Adipose tissue (tissue), 3 donors: ENCODE results near the gene KIAA1191. TPM values are rescaled to one million over a fixed set of nuclear protein-coding genes. Genes with fewer than 3 reads are reported as not detected.
"Not testable (repeated sequence)": the region's sequence is repeated elsewhere in the genome, so short reads cannot be mapped to it uniquely, and the experiment has no call there.

ENCODE experiments used
- H3K27ac ChIP-seq: one replicate; pipeline ENCODE4 v1.5.1; 2013; ENCODE audit warnings: low read depth, low read length
- WGBS, 3 donors: extraction: QIAGEN DNeasy Blood & Tissue Kit; methylation state at CpG; one replicate each; pipeline ENCODE4 v1.1.7; 2013; 5-methylcytosine and 5-hydroxymethylcytosine counted together
- polyA plus RNA-seq, 3 donors: library from polyadenylated mRNA; stranded (reverse); fragments of 200-250 nt; gene quantifications; one replicate each; pipeline ENCODE4 v1.2.3, GENCODE V29; 2013
- donor health status: healthy with polysubstance abuse.
- donor health status: Bipolar disorder and iron deficiency.
- donor health status: healthy.

The KIAA1191 gene
- polyA plus RNA-seq, 3 donors: 37.5 to 60.7 (median 44.7) TPM

DNA sequence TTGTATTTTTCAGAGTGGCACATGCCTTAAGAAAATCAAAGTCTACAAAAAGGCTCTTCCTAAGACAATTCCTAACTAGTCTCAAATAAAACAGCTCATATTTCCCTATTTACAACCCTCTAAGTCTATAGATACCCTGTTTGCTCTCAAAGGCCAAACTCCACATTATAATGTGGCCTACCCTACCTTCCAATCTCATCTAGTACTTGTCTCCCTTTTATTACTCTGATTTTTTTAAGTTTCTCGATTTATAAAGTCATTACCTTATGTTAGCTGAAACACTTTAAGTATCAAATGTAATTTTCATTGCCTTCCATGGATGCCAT, 19.4 kb downstream of the KIAA1191 start:
- WGBS, 3 donors: 88 to 99% (median 93%) methylated on average over 1 of the region's 1 CpG

DNA sequence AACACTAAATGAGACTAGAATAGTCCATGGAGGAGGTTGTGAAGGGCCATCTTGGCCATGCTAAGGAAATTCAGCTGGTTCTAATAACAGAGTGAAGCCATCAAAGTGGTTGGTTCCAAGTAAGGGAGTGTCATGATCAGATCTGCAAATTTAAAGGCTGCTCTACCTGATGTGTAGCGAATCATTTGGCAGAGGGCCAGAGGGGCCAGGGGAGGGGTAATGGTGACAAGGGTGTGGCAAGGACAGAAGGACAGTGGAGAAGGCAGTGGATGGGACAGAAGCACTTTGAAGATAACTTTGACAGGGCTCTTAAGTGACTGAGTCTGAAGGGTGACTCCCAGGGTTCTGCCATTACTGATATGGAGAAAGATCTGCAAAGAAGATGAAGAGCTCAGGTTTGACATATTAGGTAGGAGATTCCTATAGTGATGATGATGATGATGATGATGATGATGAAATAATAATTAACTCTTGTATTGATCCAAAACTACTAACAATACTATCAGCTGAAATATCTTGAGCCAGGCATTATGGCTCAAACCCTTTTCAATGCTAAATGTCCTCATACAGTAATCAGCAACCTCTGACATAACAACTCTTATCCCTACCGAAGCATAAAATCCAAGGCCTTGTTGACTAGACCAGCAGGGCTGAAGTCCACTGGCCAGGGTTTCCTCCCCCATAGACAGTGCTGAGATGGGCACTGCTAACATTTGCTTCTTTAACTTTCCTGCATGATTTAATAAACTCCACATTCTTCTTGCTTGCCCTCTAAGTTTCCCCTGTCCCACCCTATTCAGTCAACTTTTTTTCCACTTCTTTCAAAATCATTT, 20.0 kb downstream of the KIAA1191 start:
- WGBS, 3 donors: 81 to 99% (median 83%) methylated on average over 2 of the region's 2 CpGs
- H3K27ac ChIP-seq: no peak overlapping the region

More for the DNA sequence above, 19.4 kb downstream of the KIAA1191 start:
- no peak overlapping the region for H3K27ac ChIP-seq

DNA sequence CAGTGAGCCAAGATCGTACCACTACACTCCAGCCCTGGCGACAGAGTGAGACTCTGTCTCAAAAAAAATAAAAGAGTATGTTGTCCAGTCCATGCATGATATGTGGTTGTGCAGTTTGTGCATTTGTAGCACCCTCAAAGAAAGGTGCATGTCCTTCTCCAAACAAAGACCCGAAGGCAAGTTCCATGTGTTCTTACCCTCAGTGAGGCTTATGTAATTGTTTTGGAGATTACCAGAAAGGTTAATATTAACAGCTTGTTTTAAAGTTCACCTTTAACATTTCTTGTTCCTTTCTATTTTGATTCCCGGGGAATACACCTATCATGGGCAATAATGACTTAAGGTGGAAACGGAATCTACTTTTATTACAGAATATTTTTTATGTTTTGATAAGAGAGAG, 22.3 kb downstream of the KIAA1191 start:
- H3K27ac ChIP-seq: no peak overlapping the region
- 73 to 95% (median 94%) methylated on average over 5 of the region's 5 CpGs for WGBS, 3 donors

DNA sequence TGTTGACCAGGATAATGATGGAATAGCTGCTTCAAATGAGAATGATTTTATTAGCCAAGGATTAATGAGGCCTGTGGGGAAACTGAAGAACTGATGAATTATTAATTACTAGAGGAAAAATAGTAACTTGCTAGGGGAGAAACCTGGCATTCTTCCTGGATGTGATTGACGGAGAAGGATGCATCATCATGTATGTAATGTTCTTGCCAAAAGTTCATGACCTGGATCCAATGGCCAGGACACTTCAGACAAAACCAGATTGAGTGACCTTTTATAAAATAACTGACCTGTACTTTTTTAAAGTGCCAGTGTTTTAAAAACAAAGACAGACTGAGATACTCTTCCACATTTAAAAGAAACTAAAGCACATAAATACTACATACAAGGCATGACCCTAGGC, 23.7 kb downstream of the KIAA1191 start:
- 73 to 77% (median 77%) methylated on average over 1 of the region's 1 CpG for WGBS, 3 donors
- H3K27ac ChIP-seq: no peak overlapping the region

DNA sequence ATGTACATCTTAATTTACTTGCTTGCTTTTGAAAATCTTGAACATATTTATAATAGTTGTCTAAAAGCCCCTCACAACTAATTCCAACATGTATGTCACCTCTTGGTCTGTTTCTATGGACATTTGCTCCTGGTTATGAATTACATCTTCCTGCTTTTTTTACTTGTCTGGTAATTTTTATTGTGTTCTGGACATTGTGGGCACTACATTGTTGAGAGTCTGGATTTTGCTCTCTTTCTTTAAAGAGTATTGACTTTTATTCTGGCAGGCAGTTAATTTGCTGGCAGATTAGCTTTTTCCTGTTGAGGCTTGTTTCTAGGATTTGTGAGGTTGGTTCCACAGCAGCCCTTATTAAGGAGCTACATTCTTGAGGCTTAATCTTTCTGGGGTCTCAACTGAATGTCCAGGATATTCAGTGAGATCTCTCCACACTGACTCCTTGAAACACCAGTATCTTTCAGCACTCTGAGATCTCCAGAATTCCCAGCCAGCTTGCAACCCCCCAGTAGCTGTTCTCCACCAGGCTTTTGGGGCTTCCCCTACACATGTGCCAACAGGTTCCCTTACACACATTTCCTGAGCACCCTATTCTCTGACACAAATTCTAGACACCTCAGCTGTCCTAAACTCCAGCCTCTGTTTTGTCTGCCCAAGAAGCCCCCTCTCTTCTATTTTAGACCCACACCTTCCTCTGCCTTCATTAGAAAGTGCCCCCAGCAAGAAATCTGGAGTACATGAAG, 27.4 kb downstream of the KIAA1191 start:
- H3K27ac ChIP-seq: no peak overlapping the region

DNA sequence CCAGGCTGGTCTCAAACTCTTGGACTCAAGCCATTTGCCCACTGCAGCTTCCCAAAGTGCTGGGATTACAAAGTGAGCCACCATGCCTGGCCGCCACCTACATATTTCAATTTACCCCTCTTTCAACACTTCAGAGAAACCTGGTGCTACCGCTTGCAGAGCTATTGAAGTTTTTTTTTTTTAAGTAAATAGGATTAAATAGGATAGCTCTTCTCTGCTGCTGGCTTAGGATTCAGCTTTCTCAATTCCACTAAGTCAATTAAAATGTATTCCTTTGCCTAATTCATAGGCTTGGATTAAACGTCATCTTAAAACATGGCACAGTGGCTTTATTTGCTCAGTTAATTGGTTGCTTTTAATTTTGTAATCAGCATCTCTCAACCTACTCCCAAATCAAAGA, 41.0 kb downstream of the KIAA1191 start:
- no peak overlapping the region for H3K27ac ChIP-seq
- WGBS, 3 donors: 95 to 99% (median 97%) methylated on average over 3 of the region's 3 CpGs

DNA sequence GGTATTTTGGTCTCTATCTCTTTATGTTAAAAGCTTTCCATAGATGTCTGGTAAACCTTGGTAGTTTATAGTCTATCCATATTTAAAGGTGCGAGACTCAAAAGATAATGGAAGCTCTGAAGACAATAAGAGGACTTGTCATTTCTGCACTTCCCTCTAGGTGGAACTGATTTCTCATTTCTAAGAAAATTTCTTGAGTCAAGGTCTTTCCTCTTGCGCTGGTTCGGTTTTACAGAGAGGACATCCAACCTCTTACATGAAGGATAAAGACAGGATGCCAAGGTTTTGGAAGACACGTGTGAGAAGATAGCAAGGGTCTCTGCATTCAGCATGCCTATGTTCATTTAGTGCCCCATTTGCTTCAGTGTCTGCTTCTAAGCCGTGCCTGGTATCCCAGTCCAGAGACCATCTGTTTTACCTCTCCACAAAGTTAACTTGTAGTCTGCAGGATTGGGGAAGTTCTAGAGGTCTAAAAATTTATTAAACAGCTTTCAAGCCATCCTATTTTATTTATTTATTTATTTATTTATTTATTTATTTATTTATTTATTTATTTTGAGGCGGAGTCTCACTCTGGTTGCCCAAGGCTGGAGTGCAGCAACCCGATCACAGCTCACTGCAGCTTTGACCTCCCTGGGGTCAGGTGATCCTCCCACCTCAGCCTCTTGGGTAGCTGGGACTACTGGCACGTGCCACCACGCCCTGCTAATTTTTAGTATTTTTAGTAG, 41.6 kb downstream of the KIAA1191 start:
- WGBS, 3 donors: 86 to 91% (median 89%) methylated on average over 9 of the region's 9 CpGs
- no peak overlapping the region for H3K27ac ChIP-seq

DNA sequence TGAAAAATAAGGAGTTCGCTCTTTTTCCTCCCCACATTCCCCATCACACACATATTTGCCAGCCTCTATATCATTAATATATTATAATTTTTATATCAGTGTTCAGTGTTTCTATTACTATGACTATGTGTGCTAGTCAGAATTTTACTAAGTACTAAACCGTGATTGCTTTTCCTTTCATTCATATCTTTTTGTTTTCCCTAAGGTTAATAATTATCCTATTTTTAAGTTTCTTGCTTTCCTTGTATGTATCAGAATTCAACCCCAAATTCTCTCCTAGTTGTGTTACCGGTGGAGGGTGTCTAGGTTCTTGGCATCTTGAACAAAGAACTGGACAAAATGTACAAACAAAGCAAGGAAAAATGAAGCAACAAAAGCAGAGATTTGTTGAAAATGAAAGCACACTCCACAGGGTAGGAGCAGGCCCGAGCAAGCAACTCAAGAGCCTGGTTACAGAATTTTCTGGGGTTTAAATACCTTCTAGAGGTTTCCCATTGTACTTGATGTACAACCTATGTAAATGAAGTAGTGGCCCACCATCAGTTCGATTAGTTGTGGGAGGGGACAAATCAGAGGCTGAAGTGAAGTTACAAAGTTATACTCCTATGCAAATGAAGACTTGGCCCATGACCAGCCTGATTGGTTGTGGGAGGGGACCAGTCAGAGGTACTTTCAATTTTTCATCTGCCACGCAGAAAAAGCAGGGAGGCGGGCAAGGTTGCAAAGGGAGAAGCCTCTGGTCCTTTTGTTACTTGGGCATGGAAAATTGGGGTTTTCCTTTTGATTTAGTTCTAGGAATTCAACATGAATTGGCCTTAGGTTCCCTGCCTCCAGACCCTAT, 43.8 kb downstream of the KIAA1191 start:
- 71 to 90% (median 86%) methylated on average over 7 of the region's 7 CpGs for WGBS, 3 donors

DNA sequence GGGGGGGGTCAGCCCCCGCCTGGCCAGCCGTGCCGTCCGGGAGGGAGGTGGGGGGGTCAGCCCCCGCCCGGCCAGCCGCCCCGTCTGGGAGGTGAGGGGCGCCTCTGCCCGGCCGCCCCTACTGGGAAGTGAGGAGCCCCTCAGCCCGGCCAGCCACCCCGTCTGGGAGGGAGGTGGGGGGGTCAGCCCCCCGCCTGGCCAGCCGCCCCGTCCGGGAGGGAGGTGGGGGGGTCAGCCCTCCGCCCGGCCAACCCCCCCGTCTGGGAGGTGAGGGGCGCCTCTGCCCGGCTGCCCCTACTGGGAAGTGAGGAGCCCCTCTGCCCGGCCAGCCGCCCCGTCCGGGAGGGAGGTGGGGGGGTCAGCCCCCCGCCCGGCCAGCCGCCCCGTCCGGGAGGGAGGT, 56.2 kb downstream of the KIAA1191 start:
- WGBS, 3 donors: 93 to 100% (median 99%) methylated on average over 8 to 11 of the region's 31 CpGs
- H3K27ac ChIP-seq: not testable (repeated sequence)

More for the DNA sequence above, 43.8 kb downstream of the KIAA1191 start:
- no peak overlapping the region for H3K27ac ChIP-seq

Other genes with a start within 250 kb of the KIAA1191 start
- gene SIMC1, start 123.3 kb downstream of the KIAA1191 start, polyA plus RNA-seq: 1 to 10 TPM; 3.4 to 5.3 (median 4.2) TPM
- 1 to 10 TPM in 2 of 3 donors, under 1 TPM in 1; 0.99 to 3.1 (median 1.3) TPM for gene ARL10, start 3.7 kb upstream of the KIAA1191 start, polyA plus RNA-seq
- 10 to 100 TPM; 19.5 to 76.3 (median 25.1) TPM for gene NOP16, start 26.8 kb upstream of the KIAA1191 start, polyA plus RNA-seq
- 100 to 1,000 TPM in 2 of 3 donors, 10 to 100 TPM in 1; 90.0 to 250 (median 202) TPM for gene HIGD2A, start 27.0 kb upstream of the KIAA1191 start, polyA plus RNA-seq
- 100 to 1,000 TPM in 2 of 3 donors, 10 to 100 TPM in 1; 50.8 to 128 (median 105) TPM for gene CLTB, start 54.8 kb upstream of the KIAA1191 start, polyA plus RNA-seq
- gene FAF2, start 86.6 kb upstream of the KIAA1191 start, polyA plus RNA-seq: 10 to 100 TPM in 1 of 3 donors, 1 to 10 TPM in 2; 8.4 to 14.3 (median 9.9) TPM
- 10 to 100 TPM; 13.9 to 19.2 (median 17.0) TPM for gene RNF44, start 175.6 kb upstream of the KIAA1191 start, polyA plus RNA-seq
- under 1 TPM; 0.07 to 0.42 (median 0.11) TPM for gene CDHR2, start 187.6 kb upstream of the KIAA1191 start, polyA plus RNA-seq
- gene GPRIN1, start 248.4 kb upstream of the KIAA1191 start, polyA plus RNA-seq: under 1 TPM; 0.34 to 0.59 (median 0.36) TPM